ENCODE data around the gene GALNT15.

- TF ChIP-seq EZH2 (IDR thresholded peaks at IDR 0.05; ENCODE audit: insufficient read depth, poor library complexity, severe bottlenecking): no peak
- no peak for TF ChIP-seq EZH2phosphoT487 (IDR thresholded peaks at IDR 0.05; ENCODE audit: insufficient read depth, low read depth)
Observed at GRCh38 chr3:16205156-16205870, 30.8 kb downstream of the GALNT15 start.
